ENCODE data around the gene PRPSAP2.

DNA sequence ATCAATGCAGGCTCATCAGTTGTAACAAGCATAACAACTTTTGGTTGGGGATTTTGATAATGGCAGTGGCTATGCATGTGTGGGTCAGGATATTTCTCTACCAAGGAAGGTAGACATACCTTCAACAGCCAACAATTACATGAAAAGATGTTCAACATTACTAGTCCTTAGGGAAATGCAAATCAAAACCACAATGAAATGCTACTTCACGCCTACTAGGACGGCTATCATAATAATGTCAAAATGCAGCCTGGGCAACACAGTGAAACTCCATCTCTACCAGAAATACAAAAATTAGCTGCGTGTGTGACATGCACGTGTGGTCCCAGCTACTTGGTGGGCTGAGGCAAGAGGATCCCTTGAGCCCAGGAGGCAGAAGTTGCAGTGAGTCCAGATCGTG, 86.7 kb downstream of the PRPSAP2 start:
- TF ChIP-seq, protein P1, sequence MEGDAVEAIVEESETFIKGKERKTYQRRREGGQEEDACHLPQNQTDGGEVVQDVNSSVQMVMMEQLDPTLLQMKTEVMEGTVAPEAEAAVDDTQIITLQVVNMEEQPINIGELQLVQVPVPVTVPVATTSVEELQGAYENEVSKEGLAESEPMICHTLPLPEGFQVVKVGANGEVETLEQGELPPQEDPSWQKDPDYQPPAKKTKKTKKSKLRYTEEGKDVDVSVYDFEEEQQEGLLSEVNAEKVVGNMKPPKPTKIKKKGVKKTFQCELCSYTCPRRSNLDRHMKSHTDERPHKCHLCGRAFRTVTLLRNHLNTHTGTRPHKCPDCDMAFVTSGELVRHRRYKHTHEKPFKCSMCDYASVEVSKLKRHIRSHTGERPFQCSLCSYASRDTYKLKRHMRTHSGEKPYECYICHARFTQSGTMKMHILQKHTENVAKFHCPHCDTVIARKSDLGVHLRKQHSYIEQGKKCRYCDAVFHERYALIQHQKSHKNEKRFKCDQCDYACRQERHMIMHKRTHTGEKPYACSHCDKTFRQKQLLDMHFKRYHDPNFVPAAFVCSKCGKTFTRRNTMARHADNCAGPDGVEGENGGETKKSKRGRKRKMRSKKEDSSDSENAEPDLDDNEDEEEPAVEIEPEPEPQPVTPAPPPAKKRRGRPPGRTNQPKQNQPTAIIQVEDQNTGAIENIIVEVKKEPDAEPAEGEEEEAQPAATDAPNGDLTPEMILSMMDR (IDR thresholded peaks at IDR 0.05; ENCODE audit: low read depth, low read length, poor library complexity, severe bottlenecking), result no peak
- no peak for TF ChIP-seq EZH2phosphoT487 (IDR thresholded peaks at IDR 0.05; ENCODE audit: borderline replicate concordance, low read length)

All from DOHH2 (cell line).